H1 (cell line): ENCODE data around the gene LRBA. TPM values are rescaled to one million over a fixed set of nuclear protein-coding genes. Genes with fewer than 3 reads are reported as not detected.

Experiments
- CTCF ChIA-PET: fragments of 300-600 bp; sonication (Branson Sonifier 250); formaldehyde crosslinking; loops from one replicate; lab custom pipeline; 2021; ENCODE audit not compliant: partially characterized antibody; lab: Charles Lee
- POLR2A ChIA-PET: fragments of 300-600 bp; sonication (Branson Sonifier 250); formaldehyde crosslinking; loops from one replicate; lab custom pipeline; 2021; ENCODE audit warnings: inconsistent platforms; ENCODE audit not compliant: partially characterized antibody; lab: Charles Lee
- DNase-seq, 2 experiments: peaks; one replicate each; pipeline versions ENCODE4 v3.0.0 to v3.0.0-alpha.2; 2010 to 2022; ENCODE audit warnings: low spot score in 2 of 2, low read depth in 1 of 2, mixed read lengths in 1 of 2
- FAIRE-seq: peaks from 2 replicates; lab custom pipeline; 2011; peaks lifted over from hg19 to GRCh38; lab: Jason Lieb, UNC
- H2AFZ ChIP-seq: 2 replicates; pipeline ENCODE4 v1.8.1; 2012; ENCODE audit warnings: low read length, inconsistent platforms
- H2AK5ac ChIP-seq: 2 replicates; pipeline ENCODE4 v1.6.1; 2013; ENCODE audit warnings: low read depth, low read length
- H2BK120ac ChIP-seq: replicated peaks from 2 replicates; pipeline ENCODE3; 2013; ENCODE audit warnings: low read depth, low read length, inconsistent platforms
- H2BK12ac ChIP-seq: 2 replicates; pipeline ENCODE4 v1.6.1; 2013; ENCODE audit warnings: low read depth, low read length
- H2BK15ac ChIP-seq: 2 replicates; pipeline ENCODE4 v1.6.1; 2013; ENCODE audit warnings: low read length
- H2BK20ac ChIP-seq: 2 replicates; pipeline ENCODE4 v1.6.1; 2013; ENCODE audit warnings: low read length
- H2BK5ac ChIP-seq: 2 replicates; pipeline ENCODE4 v1.6.1; 2013; ENCODE audit warnings: low read depth, low read length
- H3K14ac ChIP-seq: 2 replicates; pipeline ENCODE4 v1.6.1; 2013; ENCODE audit warnings: inconsistent platforms; ENCODE audit not compliant: insufficient read length
- H3K18ac ChIP-seq: 2 replicates; pipeline ENCODE4 v1.6.1; 2013; ENCODE audit warnings: low read length; ENCODE audit errors: extremely low read depth
- H3K23ac ChIP-seq: 2 replicates; pipeline ENCODE4 v1.6.1; 2013; ENCODE audit warnings: inconsistent platforms; ENCODE audit not compliant: insufficient read length
- H3K23me2 ChIP-seq: 2 replicates; pipeline ENCODE4 v1.6.1; 2013; ENCODE audit warnings: low read depth, low read length
- H3K27ac ChIP-seq: 2 replicates; pipeline ENCODE4 v1.6.1; 2011; ENCODE audit warnings: low read depth, low read length, inconsistent platforms
- H3K27me3 ChIP-seq, 4 experiments: replicated peaks in 1 of 4; 1 replicate in 1 of 4; 2 replicates in 3 of 4; pipeline versions ENCODE4 v1.6.1 to v1.8.1; 2011 to 2013; ENCODE audit warnings: low read length in 3 of 4, mild to moderate bottlenecking in 3 of 4, inconsistent platforms in 2 of 4, mixed read lengths in 2 of 4, moderate library complexity in 1 of 4; ENCODE audit not compliant: control insufficient read depth in 3 of 4, insufficient read depth in 3 of 4; ENCODE audit errors: extremely low read depth in 1 of 4
- H3K36me3 ChIP-seq, 4 experiments: 2 replicates each; pipeline versions ENCODE4 v1.6.1 to v1.8.1; 2011 to 2013; ENCODE audit warnings: mild to moderate bottlenecking in 4 of 4, low read length in 3 of 4, moderate library complexity in 2 of 4, control low read depth in 1 of 4, inconsistent platforms in 1 of 4; ENCODE audit not compliant: insufficient read depth in 4 of 4, control insufficient read depth in 2 of 4
- H3K4ac ChIP-seq: replicated peaks from 2 replicates; pipeline ENCODE3; 2013; ENCODE audit warnings: low read length, low read depth, mixed read lengths, inconsistent platforms; ENCODE audit not compliant: insufficient read length
- H3K4me1 ChIP-seq, 4 experiments: replicated peaks in 1 of 4; 1 replicate in 1 of 4; 2 replicates in 3 of 4; pipeline versions ENCODE4 v1.6.1 to v1.8.1; 2011 to 2013; ENCODE audit warnings: low read length in 3 of 4, inconsistent platforms in 2 of 4, mixed read lengths in 1 of 4; ENCODE audit not compliant: insufficient read depth in 4 of 4, control insufficient read depth in 3 of 4
- H3K4me2 ChIP-seq, 2 experiments: 2 replicates each; pipeline versions ENCODE4 v1.6.1 to v1.8.1; 2011 to 2013; ENCODE audit warnings: low read depth in 2 of 2, low read length in 2 of 2, control low read depth in 1 of 2, inconsistent platforms in 1 of 2, mild to moderate bottlenecking in 1 of 2; ENCODE audit not compliant: insufficient read depth in 1 of 2
- H3K4me3 ChIP-seq, 4 experiments: fragments of 200-600, 300-600 bp in 1 of 4; sonication (generic), shearing (Covaris generic), sonication (Bioruptor Twin) in 1 of 4; 2 replicates each; pipeline versions ENCODE4 v1.5.1 to v1.8.1; 2011 to 2016; ENCODE audit warnings: low read length in 4 of 4, low read depth in 3 of 4, control low read depth in 2 of 4, inconsistent platforms in 2 of 4, mild to moderate bottlenecking in 2 of 4, mixed read lengths in 1 of 4, moderate library complexity in 1 of 4; ENCODE audit not compliant: insufficient read depth in 2 of 4; ENCODE audit errors: extremely low read depth in 1 of 4
- H3K56ac ChIP-seq: replicated peaks from 2 replicates; pipeline ENCODE3; 2013; ENCODE audit warnings: low read depth, mild to moderate bottlenecking, mixed read lengths, low read length, inconsistent platforms; ENCODE audit not compliant: insufficient read length
- H3K79me1 ChIP-seq: 2 replicates; pipeline ENCODE4 v1.6.1; 2013; ENCODE audit warnings: low read depth, low read length, control low read depth
- H3K79me2 ChIP-seq, 2 experiments: 2 replicates each; pipeline versions ENCODE4 v1.6.1 to v1.8.1; 2012 to 2013; ENCODE audit warnings: low read length in 2 of 2, mild to moderate bottlenecking in 2 of 2, inconsistent platforms in 1 of 2; ENCODE audit not compliant: insufficient read depth in 2 of 2, control insufficient read depth in 1 of 2
- H3K9ac ChIP-seq, 4 experiments: replicated peaks in 1 of 4; 1 replicate in 1 of 4; 2 replicates in 3 of 4; pipeline versions ENCODE4 v1.6.1 to v1.8.1; 2011 to 2013; ENCODE audit warnings: low read depth in 3 of 4, low read length in 3 of 4, control low read depth in 2 of 4, mild to moderate bottlenecking in 2 of 4, moderate library complexity in 2 of 4, inconsistent platforms in 1 of 4; ENCODE audit errors: extremely low read depth in 1 of 4
- H3K9me3 ChIP-seq, 2 experiments: 2 replicates each; pipeline versions ENCODE4 v1.6.1 to v1.8.1; 2012 to 2013; ENCODE audit warnings: mild to moderate bottlenecking in 2 of 2, moderate library complexity in 2 of 2, control low read depth in 1 of 2, inconsistent platforms in 1 of 2, low read depth in 1 of 2, low read length in 1 of 2, mixed read lengths in 1 of 2; ENCODE audit not compliant: insufficient read depth in 2 of 2
- H4K20me1 ChIP-seq, 2 experiments: replicated peaks in 1 of 2; 2 replicates each; pipeline versions ENCODE3 to v1.8.1; 2011 to 2013; ENCODE audit warnings: inconsistent platforms in 2 of 2, low read length in 2 of 2, mild to moderate bottlenecking in 1 of 2; ENCODE audit not compliant: insufficient read depth in 2 of 2, control insufficient read depth in 1 of 2
- H4K5ac ChIP-seq: 2 replicates; pipeline ENCODE4 v1.6.1; 2013; ENCODE audit warnings: low read length, low read depth, mixed read lengths, inconsistent platforms; ENCODE audit not compliant: insufficient read length
- H4K8ac ChIP-seq: 2 replicates; pipeline ENCODE4 v1.8.0; 2013; ENCODE audit warnings: mild to moderate bottlenecking, moderate library complexity, low read length, inconsistent platforms; ENCODE audit not compliant: insufficient read depth; ENCODE audit errors: extremely low read depth
- H4K91ac ChIP-seq: replicated peaks from 2 replicates; pipeline ENCODE3; 2013; ENCODE audit warnings: low read length, mixed read lengths, inconsistent platforms; ENCODE audit not compliant: insufficient read length
- WGBS, 2 experiments: shearing (Covaris generic) in 1 of 2; methylation state at CpG; one replicate each; pipeline versions ENCODE4 v1.1.6 to v1.1.7; 2013 to 2015; ENCODE audit warnings: low lambda C conversion rate in 2 of 2, mixed read lengths in 2 of 2, inconsistent platforms in 1 of 2, low coverage in 1 of 2, missing lambda C conversion rate in 1 of 2; ENCODE audit not compliant: insufficient replicate concordance in 2 of 2, insufficient coverage in 1 of 2, insufficient read length in 1 of 2; ENCODE audit errors: extremely low coverage in 1 of 2, missing lambda C conversion rate in 1 of 2; 5-methylcytosine and 5-hydroxymethylcytosine counted together
- polyA plus RNA-seq, 7 experiments: library from polyadenylated mRNA; depleted of rRNA in 3 of 7; stranded (reverse) in 5 of 7; unstranded in 2 of 7; fragments of >200 nt in 5 of 7; fragments of 200-250 nt in 2 of 7; gene quantifications; 1 replicate in 5 of 7; 2 replicates in 1 of 7; 4 replicates in 1 of 7; pipeline versions ENCODE4 v1.2.1 to v1.2.3, GENCODE V29; 2011 to 2013; ENCODE audit warnings: missing spikeins in 2 of 7, mixed read lengths in 2 of 7
- total RNA-seq: library from RNA; stranded (reverse); fragmentation: NEBNext Ultra II Directional; extraction: Animal tissue kit (Norgen Biotek cat#: 25700); gene quantifications from 2 replicates; pipeline ENCODE4 v1.2.1, GENCODE V29; 2021

Gene LRBA
- total and polyA plus RNA-seq, 2 of the 8 experiments (the other 6 are each of a cell fraction or from before 2014, with no cell fraction given) = 54.6 to 83.2 TPM

DNA sequence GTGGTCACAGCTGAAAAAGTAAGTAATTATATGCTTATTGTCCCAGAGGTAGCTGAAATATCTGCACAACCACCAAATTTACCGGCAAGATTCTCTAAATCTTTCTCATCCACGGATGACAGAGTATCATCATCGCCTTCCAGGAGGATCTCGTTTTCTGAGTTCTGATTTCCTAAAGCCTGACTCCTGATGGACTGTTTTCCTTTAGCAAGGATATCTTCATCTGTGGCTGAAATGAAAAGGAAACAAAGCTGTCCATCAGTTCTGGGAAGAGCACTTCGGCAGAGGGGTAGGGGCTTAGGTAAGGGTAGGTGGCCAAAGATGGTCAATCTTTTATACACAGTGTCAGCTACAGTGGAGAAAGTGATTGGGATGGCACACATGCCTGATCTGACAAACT, 424.5 kb downstream of the LRBA start:
- no peak overlapping the region for H3K9ac ChIP-seq
- no peak overlapping the region for H2BK15ac ChIP-seq
- no peak overlapping the region for H3K18ac ChIP-seq
- no peak overlapping the region for H2BK5ac ChIP-seq
- no peaks in the 10 kb centered on the region for H3K79me2 ChIP-seq
- CTCF ChIA-PET = interaction anchor here (0.6 to 1.3 kb wide), 5 partner anchors 11 to 537 kb away, joined by 3 to 4 read pairs (median 3); no protein-coding TSS in a partner anchor
- no peak overlapping the region for H2AFZ ChIP-seq
- H3K9me3 ChIP-seq = no peaks in the 10 kb centered on the region
- FAIRE-seq (no peak), DNase-seq (no peak)
- H4K8ac ChIP-seq = no peak overlapping the region
- WGBS, 2 experiments = 89% methylated on average over 5 of the region's 5 CpGs; no CpG with 5 or more reads in 1 of the 2 experiments
- no peaks in the 10 kb centered on the region for H3K23me2 ChIP-seq
- H2BK120ac ChIP-seq = no peak overlapping the region
- peak overlapping the region in 1 of 2 experiments; percentile 80; a peak in 2 of 4 replicates for H3K4me2 ChIP-seq
- no peaks in the 10 kb centered on the region for H4K20me1 ChIP-seq
- no peak overlapping the region for H2BK12ac ChIP-seq
- H3K4me3 ChIP-seq = no peak overlapping the region; a peak in 1 of 8 replicates
- no peak overlapping the region for H2AK5ac ChIP-seq
- POLR2A ChIA-PET = interaction anchor here (2.1 kb wide), 1 partner anchor 10 kb away, joined by 11 read pairs; no protein-coding TSS in a partner anchor
- no peak overlapping the region for H4K5ac ChIP-seq
- no peak overlapping the region for H3K56ac ChIP-seq
- H3K27me3 ChIP-seq = peaks cover 0 to 1% (median 0%) of the 10 kb centered on the region in 4 experiments; a peak in 2 of 7 replicates
- H3K14ac ChIP-seq = no peak overlapping the region
- no peaks in the 10 kb centered on the region for H3K79me1 ChIP-seq
- H4K91ac ChIP-seq = no peak overlapping the region
- H3K4me1 ChIP-seq = peaks cover 0 to 13% (median 5%) of the 10 kb centered on the region in 4 experiments; a peak in 4 of 7 replicates
- H2BK20ac ChIP-seq = no peak overlapping the region
- H3K4ac ChIP-seq = no peak overlapping the region
- no peak overlapping the region for H3K27ac ChIP-seq
- H3K36me3 ChIP-seq = no peaks in the 10 kb centered on the region; a peak in 2 of 8 replicates
- H3K23ac ChIP-seq = no peak overlapping the region
